HG03064 (cell line): Measurements from ENCODE around the gene CPSF2.
"Not testable (repeated sequence)": the region's sequence is repeated elsewhere in the genome, so short reads cannot be mapped to it uniquely, and the experiment has no call there.

Experiments used
- ATAC-seq: cut with Tn5 transposase; IDR thresholded peaks from one replicate; pipeline ENCODE4 v1.9.1; 2021; ENCODE audit warnings: low read depth; ENCODE audit not compliant: unreplicated experiment

CPSF2 gene

DNA sequence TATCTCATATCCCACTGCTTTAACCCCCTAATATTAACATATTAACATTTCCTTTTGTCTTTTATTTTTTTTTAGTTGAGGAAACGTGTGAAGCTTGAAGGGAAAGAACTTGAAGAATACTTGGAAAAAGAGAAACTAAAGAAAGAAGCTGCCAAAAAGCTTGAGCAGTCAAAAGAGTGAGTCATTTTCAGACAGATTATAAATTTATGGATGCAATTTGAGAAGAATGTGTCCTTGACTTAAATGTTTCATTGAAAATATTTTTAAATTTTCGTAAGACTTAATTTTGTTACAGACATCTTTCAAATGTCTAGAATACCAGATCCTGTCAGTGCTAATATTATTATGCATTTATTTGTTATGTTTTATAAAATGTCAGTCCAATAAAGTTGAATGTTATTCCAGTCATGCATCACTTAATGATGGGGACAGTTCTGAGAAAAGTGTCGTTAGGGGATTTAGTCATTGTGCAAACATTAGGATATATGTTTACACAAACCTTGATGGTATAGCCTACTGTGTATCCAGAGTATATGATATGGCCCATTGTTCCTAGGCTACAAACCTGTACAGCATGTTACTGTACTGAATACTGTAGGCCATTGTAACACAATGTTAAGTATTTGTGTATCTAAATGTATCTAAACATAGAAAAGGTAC, 32.6 kb downstream of the CPSF2 start:
- no peak for ATAC-seq

DNA sequence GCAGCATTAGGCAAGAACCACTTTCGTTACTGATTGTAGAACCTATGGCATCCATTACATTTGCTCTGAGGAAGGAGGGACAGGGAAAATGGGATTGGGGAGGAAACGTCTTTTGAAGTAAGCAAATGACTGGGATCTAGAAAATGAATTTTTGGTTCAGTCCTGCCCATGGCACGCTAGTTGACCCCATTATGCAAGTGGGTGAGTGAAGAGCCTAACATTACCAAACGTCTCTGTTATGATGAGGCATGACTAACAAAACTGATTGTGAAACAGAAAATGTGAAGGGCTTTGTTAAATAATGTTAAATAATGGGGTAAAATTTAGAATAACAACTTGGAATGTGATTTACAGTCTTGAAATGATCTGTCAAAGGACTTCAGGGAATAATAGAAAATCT, 38.9 kb downstream of the CPSF2 start:
- no peak for ATAC-seq

DNA sequence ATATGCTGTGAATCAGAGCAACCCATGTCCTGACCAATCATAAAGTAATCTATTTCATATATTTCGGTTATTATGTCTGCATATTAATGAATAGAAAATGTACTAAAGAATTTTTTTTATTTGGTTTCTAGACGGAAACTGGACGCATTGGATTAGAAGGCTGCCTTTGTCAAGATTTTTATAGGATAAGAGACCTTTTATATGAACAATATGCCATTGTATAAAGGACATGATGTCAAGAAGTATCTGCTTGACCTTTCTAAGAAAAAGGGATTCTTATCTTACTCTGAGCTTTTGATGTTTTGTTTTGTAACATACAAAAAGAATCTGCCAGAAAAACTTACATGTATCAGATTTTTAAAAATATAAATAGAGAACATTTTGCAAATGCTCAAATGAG, 39.8 kb downstream of the CPSF2 start:
- ATAC-seq: no peak

DNA sequence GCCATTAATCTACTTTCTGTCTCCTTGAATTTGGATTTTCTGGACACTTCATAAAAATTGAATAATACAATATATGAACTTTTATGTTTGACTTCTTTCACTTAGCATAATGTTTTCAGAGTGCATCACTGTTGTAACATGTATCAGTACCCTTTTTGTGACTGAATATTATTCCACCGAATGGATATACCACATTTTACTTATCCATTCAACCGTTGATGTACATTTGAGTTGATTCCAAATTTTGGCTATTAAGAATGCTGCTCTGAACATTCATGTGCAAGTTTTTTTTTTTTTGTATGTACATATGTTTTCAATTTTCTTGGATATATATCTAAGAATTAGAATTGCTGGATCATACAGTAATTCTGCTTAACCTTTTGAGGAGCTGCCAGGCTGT, 43.2 kb downstream of the CPSF2 start:
- ATAC-seq: no peak

DNA sequence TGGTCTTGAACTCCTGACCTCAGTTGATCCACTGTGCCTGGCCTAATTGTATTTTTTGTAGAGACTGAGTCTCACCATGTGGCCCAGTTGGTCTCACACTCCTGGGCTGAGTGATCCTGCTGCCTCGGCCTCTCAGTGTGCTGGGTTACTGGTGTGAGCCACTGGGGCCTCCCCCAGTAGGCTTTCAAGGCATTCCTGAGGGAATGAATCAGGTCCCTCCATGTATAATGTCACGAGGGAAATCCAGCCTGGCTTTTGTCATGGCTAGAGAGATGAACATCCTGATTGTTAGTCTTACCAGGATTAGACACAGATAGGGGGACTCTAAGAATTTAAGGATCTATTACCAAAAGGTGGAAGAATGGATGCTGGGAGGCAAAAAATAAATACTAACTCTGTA, 51.9 kb downstream of the CPSF2 start:
- no peak for ATAC-seq

DNA sequence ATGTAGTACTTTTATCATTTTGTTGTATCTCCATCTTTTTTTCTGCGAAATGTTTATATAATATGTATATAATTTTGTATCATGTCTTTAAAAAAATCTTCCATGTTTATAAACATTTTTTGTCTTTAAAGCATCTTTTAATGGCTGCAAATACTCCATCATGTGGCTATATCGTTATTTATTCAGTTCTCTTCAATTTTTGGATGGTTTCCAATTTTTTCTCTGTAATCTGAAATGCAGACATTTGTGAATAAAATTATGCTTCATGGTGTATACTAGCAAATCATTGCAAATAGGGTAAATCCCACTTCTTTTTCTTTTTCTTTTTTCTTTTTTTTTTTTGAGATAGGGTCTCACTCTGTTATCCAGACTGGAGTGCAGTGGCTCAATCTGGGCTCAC, 54.0 kb downstream of the CPSF2 start:
- ATAC-seq: no peak

DNA sequence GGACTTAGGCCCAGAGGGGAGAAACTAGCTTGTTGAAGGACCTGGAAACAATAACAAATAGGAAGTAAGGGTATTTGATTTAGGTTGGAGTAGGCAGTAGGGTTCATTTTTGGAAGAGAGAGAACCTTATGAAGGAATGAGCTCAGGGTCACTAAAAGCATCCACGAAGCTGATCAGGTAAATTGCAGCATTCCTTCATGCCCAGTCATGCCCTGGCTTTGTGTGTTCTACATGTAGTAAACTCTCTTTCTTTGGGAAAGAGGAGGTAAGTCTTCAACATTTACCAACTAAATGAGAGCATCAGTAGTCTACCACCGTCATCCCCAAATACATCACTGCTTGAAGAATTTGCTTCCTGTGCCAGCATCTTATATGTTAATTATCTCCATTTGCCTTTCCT, 54.7 kb downstream of the CPSF2 start:
- no peak for ATAC-seq

DNA sequence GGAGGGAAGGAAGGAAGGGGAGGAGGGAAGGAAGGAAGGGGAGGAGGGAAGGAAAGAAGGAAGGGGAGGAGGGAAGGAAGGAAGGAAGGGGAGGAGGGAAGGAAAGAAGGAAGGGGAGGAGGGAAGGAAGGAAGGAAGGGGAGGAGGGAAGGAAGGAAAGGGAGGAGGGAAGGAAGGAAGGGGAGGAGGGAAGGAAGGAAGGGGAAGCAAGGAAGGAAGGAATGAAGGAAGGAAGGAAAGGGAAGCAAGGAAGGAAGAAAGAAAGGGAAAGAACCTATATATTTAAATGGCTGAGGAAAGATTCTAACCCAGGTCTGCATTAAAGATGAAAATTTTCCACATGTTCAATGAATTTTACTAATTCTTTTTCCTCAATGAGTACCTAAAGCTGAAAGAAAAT, 57.4 kb downstream of the CPSF2 start:
- ATAC-seq: not testable (repeated sequence)

DNA sequence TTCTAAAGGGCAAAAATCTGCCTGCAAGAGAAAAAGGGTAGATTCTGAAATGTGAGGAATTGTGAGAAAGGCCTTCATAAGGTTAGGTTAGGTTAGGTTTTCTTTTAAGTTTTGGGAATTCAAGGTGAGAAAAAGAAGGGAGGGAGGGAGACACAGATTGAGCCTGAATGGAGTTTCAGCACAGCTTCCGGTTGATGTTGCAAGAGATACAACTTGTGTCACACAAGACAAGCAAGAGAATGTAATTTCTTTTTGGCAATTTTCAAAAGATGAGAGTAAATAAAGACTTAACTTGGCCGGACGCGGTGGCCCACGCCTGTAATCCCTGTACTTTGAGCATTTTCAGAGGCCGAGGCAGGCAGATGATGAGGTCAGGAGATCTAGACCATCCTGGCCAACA, 63.8 kb downstream of the CPSF2 start:
- ATAC-seq: no peak

DNA sequence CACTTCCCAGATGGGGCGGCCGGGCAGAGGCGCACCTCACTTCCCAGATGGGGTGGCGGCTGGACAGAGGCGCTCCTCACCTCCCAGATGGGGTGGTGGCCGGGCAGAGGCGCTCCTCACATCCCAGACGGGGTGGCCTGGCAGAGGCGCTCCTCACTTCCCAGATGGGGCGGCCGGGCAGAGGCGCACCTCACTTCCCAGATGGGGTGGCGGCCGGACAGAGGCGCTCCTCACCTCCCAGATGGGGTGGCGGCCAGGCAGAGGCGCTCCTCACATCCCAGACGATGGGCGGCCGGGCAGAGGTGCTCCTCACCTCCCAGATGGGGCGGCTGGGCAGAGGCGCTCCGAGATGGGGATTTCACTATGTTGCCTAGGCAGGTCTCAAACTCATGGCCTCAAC, 65.8 kb downstream of the CPSF2 start:
- not testable (repeated sequence) for ATAC-seq

DNA sequence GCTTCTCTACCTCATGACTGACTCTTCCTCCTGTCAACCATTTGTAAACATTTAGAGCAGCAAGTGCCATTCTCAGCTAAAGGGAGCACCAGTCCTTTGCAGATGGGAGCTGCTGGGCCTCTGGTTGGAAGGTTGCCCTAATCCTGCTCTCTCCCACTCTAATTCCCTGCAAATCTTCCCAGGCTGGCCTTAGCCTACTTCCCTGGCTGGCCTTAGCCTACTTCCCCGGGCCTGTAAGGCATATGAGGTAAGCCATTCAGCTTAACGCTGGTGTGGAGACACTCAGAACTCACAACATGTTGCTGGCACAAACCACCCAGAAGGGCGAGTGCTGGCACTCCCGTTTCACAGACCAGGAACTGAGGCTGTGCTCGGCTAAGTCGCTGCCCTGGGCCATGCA, 69.0 kb downstream of the CPSF2 start:
- no peak for ATAC-seq

DNA sequence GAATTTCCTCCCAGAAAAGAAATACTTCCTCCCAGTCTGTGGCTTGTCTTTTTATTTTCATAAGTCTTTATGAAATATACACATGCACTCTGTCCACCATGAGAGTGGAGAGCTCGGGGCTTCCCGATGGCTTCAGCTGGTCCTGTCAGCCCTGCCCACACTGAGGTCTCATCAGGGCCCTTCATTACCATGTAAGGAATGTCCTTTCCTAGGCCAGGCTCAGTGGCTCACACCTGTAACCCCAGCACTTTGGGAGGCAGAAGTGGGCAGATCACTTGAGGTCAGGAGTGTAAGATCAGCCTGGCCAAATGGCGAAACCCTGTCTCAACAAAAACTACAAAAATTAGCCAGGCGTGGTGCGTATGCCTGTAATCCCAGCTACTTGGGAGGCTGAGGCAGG, 77.0 kb downstream of the CPSF2 start:
- ATAC-seq: no peak

DNA sequence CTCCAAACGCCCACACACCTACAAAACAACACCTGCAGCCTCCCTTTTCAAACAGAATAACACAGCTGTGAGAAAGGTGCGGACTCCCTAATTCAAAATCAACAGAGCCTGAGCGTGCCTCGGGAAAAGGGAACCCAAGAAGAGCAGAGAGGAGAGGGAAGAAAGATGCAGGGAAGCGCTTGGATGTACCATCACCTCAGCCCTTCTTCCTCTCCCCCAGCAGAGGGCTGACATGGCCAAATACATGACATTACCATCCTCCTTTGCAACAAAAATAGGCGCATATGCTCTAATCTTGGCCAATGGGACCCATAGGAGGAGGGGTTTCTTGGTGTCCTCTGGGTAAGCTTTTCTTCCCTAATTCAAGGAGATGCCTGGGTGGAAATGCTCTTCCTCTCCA, 78.0 kb downstream of the CPSF2 start:
- ATAC-seq: no peak

DNA sequence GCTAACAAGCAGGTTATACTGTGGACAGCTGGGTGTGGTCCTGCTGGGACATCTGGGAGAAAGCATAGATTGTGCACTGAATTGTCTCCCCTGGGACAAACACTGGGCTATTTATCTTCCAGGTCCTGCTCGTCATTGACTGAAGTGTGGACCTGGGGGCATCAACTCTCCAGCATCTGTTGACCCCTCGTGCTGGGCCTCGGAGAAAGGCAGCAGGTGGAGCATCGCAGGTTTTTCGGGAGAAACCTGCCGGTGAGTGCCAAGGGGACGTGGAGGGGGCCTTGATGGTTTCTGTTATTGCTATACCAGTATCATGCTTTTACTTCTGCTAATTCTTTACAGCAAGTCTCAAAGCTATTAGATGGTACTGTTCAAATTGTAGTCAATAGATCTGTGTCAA, 81.3 kb downstream of the CPSF2 start:
- ATAC-seq: no peak

DNA sequence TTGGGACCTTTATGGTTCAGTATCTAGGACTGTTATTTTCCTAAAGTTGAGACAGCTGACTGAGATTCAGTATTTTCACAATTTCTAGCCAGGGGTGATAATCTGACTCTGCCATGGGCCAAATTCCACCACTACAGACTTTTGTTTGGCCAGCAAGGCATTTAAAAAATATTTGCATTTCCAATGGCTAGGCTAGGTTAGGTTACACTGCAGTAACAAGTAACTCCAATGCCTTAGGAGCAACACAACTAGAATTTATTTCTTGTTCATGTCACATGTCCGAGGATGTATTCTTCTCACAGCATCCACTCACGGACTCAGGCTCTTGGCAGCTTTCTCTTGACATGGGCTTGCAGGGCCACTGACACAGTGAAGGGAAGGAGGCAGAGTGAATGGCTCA, 83.0 kb downstream of the CPSF2 start:
- no peak for ATAC-seq

DNA sequence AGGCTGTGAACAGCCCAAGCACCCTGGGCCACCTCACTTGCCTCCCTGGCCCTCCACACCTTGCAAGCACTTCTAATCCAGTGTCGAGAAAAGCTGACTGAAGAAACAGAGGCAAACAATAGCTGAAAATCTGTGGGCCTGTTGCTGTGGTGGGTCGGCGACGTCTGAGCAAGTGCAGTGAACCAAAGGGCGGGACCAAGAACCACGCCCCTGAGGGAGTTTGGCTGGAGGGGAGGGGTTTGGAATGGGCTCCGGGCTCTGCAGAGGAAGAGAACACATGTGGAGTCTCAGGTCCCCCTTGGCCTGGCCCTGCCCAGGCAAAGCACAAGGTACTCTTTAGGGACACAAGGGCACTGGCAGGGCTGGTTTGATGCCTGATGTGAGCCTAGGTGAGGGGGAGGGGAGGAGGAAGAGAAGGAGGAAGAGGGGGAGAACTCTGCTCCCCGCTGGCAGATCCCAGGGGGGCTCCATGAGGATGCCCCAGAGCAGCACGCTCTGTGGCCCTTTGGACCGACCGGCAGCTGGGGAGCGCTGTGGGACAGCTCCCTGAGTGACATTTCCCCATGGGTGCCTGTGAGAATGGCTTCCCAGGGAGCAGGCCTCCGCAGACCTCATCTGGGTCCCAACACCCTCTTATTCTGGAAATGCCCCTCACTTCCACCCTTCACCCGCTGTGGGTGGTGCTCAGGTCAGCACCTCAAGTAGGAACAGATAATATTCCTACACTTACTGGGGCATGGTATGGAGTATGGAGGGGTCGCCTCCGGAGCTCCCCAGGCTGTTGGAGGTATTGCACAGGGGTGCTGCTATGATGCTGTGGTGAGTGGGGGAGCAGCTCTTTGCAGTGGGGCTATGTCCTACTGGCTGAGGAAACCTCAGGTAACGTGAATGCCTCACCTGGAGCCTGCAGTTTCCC, 85.5 kb downstream of the CPSF2 start:
- no peak for ATAC-seq

DNA sequence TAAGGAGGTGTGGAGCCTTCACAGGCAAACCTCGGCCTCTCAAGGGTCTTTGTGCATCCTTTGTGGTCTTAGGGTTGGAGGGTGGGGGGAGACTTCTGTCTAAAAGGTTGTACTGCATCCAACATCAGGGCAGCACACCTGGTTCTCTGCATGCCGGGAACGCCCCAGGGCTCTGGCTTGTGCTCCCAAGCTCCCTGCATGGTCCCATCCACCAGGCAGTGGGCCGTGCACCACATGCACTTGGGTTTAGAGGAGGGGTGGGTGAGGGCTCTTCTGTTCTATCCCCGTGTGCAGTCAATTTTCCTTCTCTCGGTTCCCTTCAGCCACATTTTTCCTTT, 86.1 kb downstream of the CPSF2 start:
- ATAC-seq: no peak

DNA sequence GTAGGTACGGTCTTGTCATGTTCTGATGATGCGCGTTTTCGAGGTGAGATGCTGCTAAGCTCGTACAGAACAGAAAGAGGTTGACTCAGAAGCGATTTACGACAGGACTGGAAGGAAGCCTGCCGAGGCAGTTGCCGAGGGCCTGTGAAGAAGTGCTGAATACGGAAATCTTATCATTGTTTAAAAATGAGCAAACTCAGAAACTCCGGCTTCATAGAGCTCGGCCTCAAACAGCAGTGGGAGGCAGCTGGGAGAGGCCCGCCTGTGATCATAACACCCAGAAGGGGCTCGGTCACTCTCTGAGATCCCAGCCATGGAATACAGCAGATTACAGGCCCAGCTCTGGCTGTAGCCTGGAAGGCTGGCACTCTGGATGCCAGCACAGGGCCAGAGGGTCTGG, 87.4 kb downstream of the CPSF2 start:
- ATAC-seq: no peak

DNA sequence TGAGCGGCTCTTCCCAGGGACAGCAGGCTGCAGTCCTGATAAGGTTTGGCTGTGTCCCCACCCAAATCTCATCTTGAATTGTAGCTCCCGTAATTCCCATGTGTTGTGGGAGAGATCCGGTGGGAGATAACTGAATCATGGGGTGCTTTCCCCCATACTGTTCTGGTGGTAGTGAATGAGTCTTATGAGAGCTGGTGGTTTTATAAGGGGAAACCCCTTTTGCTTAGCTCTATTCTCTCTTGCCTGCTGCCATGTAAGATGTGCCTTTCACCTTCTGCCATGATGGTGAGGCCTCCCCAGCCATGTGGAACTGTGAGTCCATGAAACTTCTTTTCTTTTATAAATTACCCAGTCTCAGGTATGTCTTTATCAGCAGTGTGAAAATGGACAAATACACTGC, 91.4 kb downstream of the CPSF2 start:
- ATAC-seq: not testable (repeated sequence)

DNA sequence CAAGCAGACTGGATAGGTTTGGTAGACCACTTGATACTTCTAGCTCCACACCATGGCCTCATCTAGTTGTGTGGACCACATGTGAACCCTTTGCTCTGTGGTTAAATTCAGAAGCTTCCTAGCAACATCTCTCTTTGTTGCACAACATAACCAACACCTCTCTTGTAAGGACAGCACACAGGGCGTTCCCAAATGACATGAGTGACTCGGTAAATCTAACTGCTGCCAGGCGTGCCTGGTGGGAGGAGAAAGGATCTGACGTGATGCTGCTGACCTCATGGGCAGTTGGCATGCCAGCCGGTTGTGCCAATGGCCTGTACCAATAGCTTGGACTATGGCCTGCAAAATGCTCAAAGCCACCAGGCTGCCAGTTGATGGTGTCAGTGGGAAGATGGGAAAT, 93.8 kb downstream of the CPSF2 start:
- ATAC-seq: no peak

DNA sequence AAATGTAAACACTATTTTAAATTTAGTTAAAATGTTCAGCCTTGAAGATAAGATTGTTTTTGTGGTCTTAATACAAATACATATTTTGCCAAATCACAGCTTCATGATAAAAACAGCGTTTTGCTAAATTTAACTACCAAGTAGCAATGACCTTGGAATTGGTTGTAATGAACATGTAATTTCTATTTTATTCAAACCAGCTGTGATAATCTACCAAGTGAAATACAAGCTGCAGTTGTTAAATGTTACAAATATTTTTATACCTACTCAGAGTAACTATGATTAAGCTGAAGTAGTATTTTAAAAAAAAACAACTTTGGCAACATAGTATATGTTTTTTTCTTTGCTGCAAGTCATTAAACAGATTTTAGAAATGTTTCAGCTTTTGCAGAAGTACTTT, 96.2 kb downstream of the CPSF2 start:
- no peak for ATAC-seq
